Measurements from ENCODE around the gene TMEM272. TPM values are rescaled to one million over a fixed set of nuclear protein-coding genes. Genes with fewer than 3 reads are reported as not detected.

Gene TMEM272
- total RNA-seq, 4 donors from 2014 or later = not detected

DNA sequence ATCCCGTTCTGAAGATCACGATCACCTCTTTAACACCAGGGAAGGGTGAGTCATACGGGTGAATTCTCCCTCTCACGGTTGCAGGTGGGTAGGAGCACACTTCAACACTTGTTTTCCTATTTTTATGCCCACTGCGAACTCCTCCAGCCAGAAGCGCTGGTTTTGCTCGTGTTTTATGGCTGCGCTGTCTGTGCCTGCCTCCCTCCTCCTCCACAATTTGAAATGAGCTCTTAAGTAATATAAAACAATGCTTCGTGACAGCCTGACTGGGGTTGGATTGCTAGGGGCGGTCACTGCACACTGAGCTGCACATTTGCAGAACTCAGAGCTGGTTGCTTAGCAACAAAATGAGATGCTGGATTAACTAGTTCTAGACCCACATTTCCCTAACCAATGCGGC lies 29.7 kb upstream of the TMEM272 start:
- Histone ChIP-seq H3K36me3 (no peaks in the 10 kb centered on the region), H3K4me3 (no peak overlapping the region), H3K27ac (no peak overlapping the region), H3K4me1 (no peaks in the 10 kb centered on the region), H3K9me3 (no peaks in the 10 kb centered on the region), H3K27me3 (no peaks in the 10 kb centered on the region)
- no peak for DNase-seq
- TF ChIP-seq EP300 (IDR thresholded peaks at IDR 0.05; ENCODE audit: low read depth) = no peak
- no peak for TF ChIP-seq POLR2AphosphoS5 (IDR thresholded peaks at IDR 0.05)
- TF ChIP-seq POLR2A (IDR thresholded peaks at IDR 0.05) = no peak
- TF ChIP-seq, protein P1, sequence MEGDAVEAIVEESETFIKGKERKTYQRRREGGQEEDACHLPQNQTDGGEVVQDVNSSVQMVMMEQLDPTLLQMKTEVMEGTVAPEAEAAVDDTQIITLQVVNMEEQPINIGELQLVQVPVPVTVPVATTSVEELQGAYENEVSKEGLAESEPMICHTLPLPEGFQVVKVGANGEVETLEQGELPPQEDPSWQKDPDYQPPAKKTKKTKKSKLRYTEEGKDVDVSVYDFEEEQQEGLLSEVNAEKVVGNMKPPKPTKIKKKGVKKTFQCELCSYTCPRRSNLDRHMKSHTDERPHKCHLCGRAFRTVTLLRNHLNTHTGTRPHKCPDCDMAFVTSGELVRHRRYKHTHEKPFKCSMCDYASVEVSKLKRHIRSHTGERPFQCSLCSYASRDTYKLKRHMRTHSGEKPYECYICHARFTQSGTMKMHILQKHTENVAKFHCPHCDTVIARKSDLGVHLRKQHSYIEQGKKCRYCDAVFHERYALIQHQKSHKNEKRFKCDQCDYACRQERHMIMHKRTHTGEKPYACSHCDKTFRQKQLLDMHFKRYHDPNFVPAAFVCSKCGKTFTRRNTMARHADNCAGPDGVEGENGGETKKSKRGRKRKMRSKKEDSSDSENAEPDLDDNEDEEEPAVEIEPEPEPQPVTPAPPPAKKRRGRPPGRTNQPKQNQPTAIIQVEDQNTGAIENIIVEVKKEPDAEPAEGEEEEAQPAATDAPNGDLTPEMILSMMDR (IDR thresholded peaks at IDR 0.05) = no peak
- WGBS, 2 donors (ENCODE audit: low coverage in 1 of 2) = 61 to 92% methylated on average over 4 to 11 of the region's 11 CpGs
- in situ Hi-C loops (cut with MboI; ENCODE audit: low pct_ligation_motif_present in 1 of 4, low pct_unique_long_range_greater_than_20kb in 1 of 4, low sequenced_read_pairs in 3 of 4) (no loop called here), intact Hi-C loops (cut with DNase I; ENCODE audit: low total_unique reads) (loop anchor here (5.0 kb wide), 1 partner anchor 2002 kb away; no protein-coding TSS in a partner anchor)

DNA sequence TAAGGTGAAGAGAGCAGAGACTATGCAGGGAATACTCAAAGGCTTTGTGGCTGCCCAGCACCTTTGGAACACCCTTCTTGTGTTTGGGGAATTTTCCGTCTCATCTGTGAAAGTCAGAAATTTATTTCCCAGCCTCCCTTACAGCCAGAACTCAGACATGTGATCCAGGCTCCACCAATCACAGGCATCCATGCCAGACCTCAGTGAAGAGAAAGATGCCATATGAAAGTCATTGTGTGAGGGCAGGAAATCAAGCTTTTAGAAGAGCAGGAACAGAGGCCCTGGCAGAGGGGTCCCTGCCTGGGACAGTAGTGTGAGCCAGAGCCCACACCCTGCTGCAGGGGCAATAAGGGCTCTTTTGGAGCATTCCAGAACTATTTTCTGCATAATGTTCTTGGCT lies 28.9 kb upstream of the TMEM272 start:
- Histone ChIP-seq H3K4me3 (no peak overlapping the region), H3K27ac (no peak overlapping the region), H3K36me3 (no peaks in the 10 kb centered on the region), H3K9me3 (no peaks in the 10 kb centered on the region), H3K4me1 (no peaks in the 10 kb centered on the region), H3K27me3 (no peaks in the 10 kb centered on the region)
- 92% methylated on average over 1 of the region's 1 CpG; no CpG with 5 or more reads in 1 of the 2 donors for WGBS, 2 donors (ENCODE audit: low coverage in 1 of 2)
- in situ Hi-C loops (cut with MboI; ENCODE audit: low pct_ligation_motif_present in 1 of 4, low pct_unique_long_range_greater_than_20kb in 1 of 4, low sequenced_read_pairs in 3 of 4) (no loop called here), intact Hi-C loops (cut with DNase I; ENCODE audit: low total_unique reads) (loop anchor here (5.0 kb wide), 1 partner anchor 2002 kb away; no protein-coding TSS in a partner anchor)
- TF ChIP-seq, protein P1 (IDR thresholded peaks at IDR 0.05) = no peak
- no peak for TF ChIP-seq EP300 (IDR thresholded peaks at IDR 0.05; ENCODE audit: low read depth)
- TF ChIP-seq POLR2AphosphoS5 (IDR thresholded peaks at IDR 0.05) = no peak
- no peak for TF ChIP-seq POLR2A (IDR thresholded peaks at IDR 0.05)
- DNase-seq = no peak

DNA sequence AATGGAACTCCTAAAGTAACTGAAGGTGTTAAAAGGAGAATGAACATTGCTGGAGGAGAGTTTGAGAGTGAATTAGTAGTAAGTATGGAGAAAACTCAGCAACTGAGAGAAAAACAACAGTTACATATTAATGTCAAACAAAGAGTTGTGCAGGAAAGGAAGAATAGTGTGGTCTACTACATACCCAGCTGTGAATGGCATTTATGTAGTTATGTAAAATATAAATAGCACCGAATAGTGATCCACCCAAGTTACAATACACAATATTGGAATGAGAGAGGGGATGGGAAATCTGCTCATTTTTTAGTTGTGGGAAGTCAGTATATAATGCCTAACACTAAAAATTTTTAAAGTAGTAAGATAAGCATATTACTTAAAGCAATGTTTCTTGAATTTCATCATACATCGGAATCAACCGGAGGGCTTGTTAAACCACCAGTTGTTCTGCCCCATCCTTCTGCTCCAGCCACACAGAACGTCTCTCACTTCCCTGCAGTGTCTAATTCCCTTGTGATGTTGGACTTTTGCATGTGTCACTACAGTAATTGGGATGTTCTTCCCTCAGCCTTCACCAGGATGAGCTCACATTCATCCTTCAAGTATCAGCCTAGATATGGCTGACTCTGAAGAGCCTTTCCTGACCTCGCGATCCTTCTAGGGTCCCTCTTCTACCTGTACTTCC lies 28.3 kb upstream of the TMEM272 start:
- H3K4me3 ChIP-seq = no peak overlapping the region
- H3K27me3 ChIP-seq = no peaks in the 10 kb centered on the region
- H3K9me3 ChIP-seq = no peaks in the 10 kb centered on the region
- intact Hi-C loops (cut with DNase I; ENCODE audit: low total_unique reads) = loop anchor here (5.0 kb wide), 1 partner anchor 2001 kb away; no protein-coding TSS in a partner anchor
- no peaks in the 10 kb centered on the region for H3K36me3 ChIP-seq
- no peak for TF ChIP-seq POLR2A (IDR thresholded peaks at IDR 0.05)
- TF ChIP-seq POLR2AphosphoS5 (IDR thresholded peaks at IDR 0.05) = no peak
- TF ChIP-seq, protein P1 (IDR thresholded peaks at IDR 0.05) = no peak
- no peak for TF ChIP-seq EP300 (IDR thresholded peaks at IDR 0.05; ENCODE audit: low read depth)
- 87 to 96% methylated on average over 3 to 6 of the region's 6 CpGs for WGBS, 2 donors (ENCODE audit: low coverage in 1 of 2)
- H3K27ac ChIP-seq = no peak overlapping the region
- in situ Hi-C loops (cut with MboI; ENCODE audit: low pct_ligation_motif_present in 1 of 4, low pct_unique_long_range_greater_than_20kb in 1 of 4, low sequenced_read_pairs in 3 of 4) = no loop called here
- H3K4me1 ChIP-seq = no peaks in the 10 kb centered on the region
- no peak for DNase-seq

DNA sequence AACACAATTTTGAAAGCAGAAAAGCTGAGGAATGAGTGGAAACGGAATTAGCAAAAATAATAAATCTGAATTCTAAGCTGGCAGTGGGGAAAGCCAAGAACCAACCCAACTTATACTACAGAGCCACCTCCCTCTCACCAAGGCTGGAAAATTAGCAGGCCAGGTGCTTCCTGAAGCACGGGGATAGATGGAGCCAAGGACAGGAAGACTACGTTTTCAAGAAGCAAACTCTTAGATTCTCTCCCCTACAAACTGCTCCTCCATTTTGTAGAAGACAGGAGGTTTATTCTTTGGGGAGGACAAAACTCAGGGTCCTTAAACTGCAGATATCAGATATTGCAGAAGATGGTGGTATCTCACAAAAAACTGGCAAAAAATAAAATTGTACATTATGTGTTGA lies 25.6 kb upstream of the TMEM272 start:
- in situ Hi-C loops (cut with MboI; ENCODE audit: low pct_ligation_motif_present in 1 of 4, low pct_unique_long_range_greater_than_20kb in 1 of 4, low sequenced_read_pairs in 3 of 4) = no loop called here

More for the DNA sequence above, 25.6 kb upstream of the TMEM272 start:
- no peaks in the 10 kb centered on the region for H3K27me3 ChIP-seq
- H3K4me3 ChIP-seq = no peak overlapping the region
- H3K36me3 ChIP-seq = no peaks in the 10 kb centered on the region
- no peak for TF ChIP-seq POLR2AphosphoS5 (IDR thresholded peaks at IDR 0.05)
- H3K27ac ChIP-seq = no peak overlapping the region
- no peaks in the 10 kb centered on the region for H3K9me3 ChIP-seq
- 68 to 80% methylated on average over 3 of the region's 3 CpGs for WGBS, 2 donors (ENCODE audit: low coverage in 1 of 2)
- intact Hi-C loops (cut with DNase I; ENCODE audit: low total_unique reads) = loop anchor here (5.0 kb wide), 1 partner anchor 1998 kb away; no protein-coding TSS in a partner anchor
- H3K4me1 ChIP-seq = no peaks in the 10 kb centered on the region
- no peak for DNase-seq

Data from transverse colon (tissue), 4 donors.